NB4 (cell line): ENCODE data around the gene MAP3K7.

Experiments used
- MYC ChIP-seq: IDR thresholded peaks from 2 replicates; pipeline ENCODE4 v1.6.1; 2011; ENCODE audit warnings: low read depth, low read length
- POLR2A ChIP-seq: IDR thresholded peaks from 2 replicates; pipeline ENCODE4 v1.6.1; 2011; ENCODE audit warnings: mild to moderate bottlenecking; ENCODE audit not compliant: insufficient read length; ENCODE audit errors: extremely low read depth
- TF ChIP-seq, protein P1 (sequence below): IDR thresholded peaks from one replicate; pipeline ENCODE4 v1.5.1; 2012; ENCODE audit warnings: low read depth, low read length

DNA sequence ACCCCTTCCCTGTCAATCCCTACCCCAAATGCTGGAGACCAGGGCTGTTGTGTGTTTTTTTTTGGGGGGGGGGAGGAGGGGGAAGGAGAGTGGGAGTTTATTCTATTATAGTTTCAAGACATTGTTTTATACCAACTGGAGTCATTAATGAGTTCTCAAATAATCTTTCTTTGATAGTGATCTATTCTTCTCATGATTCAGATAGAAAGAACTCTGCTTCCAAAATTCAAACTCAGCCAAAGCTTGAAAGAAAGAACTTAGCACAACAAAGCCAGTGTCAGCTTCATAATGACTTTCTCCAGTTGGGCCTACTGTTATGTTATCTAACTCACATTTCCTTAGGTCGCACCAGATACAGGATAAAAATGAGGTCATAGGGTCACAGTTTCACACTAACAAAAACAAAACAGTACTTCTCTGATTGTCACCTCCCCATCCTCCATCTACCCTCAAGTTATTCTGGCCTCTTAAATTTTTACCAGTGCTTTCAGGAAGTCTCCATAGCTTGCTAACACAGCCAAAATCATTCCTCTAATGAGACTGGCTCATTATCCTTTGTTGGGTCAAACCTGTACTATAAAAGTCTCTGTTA lies 19.0 kb upstream of the MAP3K7 start:
- TF ChIP-seq, protein P1, sequence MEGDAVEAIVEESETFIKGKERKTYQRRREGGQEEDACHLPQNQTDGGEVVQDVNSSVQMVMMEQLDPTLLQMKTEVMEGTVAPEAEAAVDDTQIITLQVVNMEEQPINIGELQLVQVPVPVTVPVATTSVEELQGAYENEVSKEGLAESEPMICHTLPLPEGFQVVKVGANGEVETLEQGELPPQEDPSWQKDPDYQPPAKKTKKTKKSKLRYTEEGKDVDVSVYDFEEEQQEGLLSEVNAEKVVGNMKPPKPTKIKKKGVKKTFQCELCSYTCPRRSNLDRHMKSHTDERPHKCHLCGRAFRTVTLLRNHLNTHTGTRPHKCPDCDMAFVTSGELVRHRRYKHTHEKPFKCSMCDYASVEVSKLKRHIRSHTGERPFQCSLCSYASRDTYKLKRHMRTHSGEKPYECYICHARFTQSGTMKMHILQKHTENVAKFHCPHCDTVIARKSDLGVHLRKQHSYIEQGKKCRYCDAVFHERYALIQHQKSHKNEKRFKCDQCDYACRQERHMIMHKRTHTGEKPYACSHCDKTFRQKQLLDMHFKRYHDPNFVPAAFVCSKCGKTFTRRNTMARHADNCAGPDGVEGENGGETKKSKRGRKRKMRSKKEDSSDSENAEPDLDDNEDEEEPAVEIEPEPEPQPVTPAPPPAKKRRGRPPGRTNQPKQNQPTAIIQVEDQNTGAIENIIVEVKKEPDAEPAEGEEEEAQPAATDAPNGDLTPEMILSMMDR, result no peak
- TF ChIP-seq POLR2A (no peak), MYC (no peak)
